Measurements from ENCODE around the gene ABHD8. TPM values are rescaled to one million over a fixed set of nuclear protein-coding genes. Genes with fewer than 3 reads are reported as not detected.

Gene ABHD8
- total and polyA plus RNA-seq, 3 experiments from 2014 or later = 5.2 to 8.3 (median 6.0) TPM

DNA sequence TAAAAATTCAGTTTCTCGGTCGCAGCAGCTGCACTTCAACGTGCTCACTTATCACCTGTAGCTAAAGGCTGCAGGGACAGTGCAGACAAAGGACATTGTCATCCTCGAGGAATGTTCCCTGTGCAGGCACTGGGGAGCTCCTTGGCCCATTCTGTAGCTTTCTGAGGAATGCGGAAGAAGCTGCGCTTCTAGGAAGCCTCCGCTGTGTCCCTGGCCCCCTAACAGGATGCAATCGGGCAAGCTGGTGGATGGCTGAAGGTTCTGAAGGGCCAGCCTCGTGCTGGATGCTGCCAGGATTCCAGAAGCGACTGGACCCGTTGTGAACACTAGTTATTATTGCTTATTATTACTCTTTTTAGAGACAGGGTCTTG is 23.4 kb upstream of the ABHD8 start:
- Histone ChIP-seq H3K27me3 (ENCODE audit: insufficient read depth, low read length, poor library complexity, severe bottlenecking) (no peaks in the 10 kb centered on the region), H3K9me3 (ENCODE audit: low read length) (no peaks in the 10 kb centered on the region), H3K36me3 (ENCODE audit: insufficient read depth, low read length) (no peaks in the 10 kb centered on the region), H3K4me3 (ENCODE audit: low read length) (no peak overlapping the region), H3K4me1 (ENCODE audit: insufficient read depth, low read length) (peaks cover 9% of the 10 kb centered on the region), H3K27ac (ENCODE audit: low read depth, low read length) (no peak overlapping the region)
- DNase-seq = no peak
- Mint-ChIP-seq H3K27ac (peak overlapping the region in 4 of 8 donors; percentile 7 to 91 (median 56)), H3K27me3 (no peaks in the 10 kb centered on the region), H3K9me3 (no peaks in the 10 kb centered on the region), H3K36me3 (peaks cover 0 to 8% (median 1%) of the 10 kb centered on the region in 3 donors), H3K4me3 (peak overlapping the region in 4 of 7 donors; percentile 43 to 58 (median 50)), H3K4me1 (peaks cover 5 to 30% (median 9%) of the 10 kb centered on the region in 3 donors)
- CTCF ChIA-PET = interaction anchor here (1.8 kb wide), 1 partner anchor 18 kb away, joined by 6 read pairs; the partner anchor contains the start of gene DDA1
- POLR2A ChIA-PET = interaction anchor here (2.0 kb wide), 1 partner anchor 18 kb away, joined by 5 read pairs; the partner anchor contains the start of gene DDA1

DNA sequence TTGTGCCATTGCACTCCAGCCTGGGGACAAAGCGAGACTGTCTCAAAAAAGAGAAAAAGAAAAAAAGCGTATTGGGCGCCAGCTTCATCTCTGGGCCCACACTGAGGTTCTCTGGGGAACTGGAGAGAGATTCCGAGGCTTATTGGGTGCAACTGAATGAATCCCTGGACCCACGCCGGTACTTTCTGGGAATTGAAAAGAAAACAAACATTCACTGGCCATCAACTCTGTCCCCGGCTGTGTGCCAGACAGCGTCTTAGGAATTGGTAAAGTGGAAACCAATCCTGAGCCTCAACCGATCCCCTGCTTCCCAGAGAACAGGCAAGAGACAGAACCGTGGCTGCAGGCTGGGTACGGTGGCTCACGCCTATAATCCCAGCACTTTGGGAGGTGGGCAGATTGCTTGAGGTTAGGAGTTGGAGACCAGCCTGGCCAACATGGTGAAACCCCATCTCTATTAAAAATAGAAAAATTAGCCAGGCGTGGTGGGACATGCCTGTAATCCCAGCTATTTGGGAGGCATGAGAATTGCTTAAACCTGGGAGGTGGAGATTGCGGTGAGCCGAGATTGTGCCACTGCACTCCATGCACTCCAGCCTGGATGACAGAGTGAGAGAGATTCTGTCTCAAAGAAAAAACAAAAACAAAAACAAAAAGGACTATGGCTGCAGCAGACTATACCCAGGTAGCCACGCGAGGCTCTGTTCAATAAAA is 22.8 kb upstream of the ABHD8 start:
- Histone ChIP-seq H3K36me3 (ENCODE audit: insufficient read depth, low read length) (no peaks in the 10 kb centered on the region), H3K27me3 (ENCODE audit: insufficient read depth, low read length, poor library complexity, severe bottlenecking) (no peaks in the 10 kb centered on the region), H3K4me3 (ENCODE audit: low read length) (no peak overlapping the region), H3K4me1 (ENCODE audit: insufficient read depth, low read length) (peaks cover 9% of the 10 kb centered on the region), H3K9me3 (ENCODE audit: low read length) (no peaks in the 10 kb centered on the region), H3K27ac (ENCODE audit: low read depth, low read length) (no peak overlapping the region)
- Mint-ChIP-seq H3K4me3 (peak overlapping the region in 3 of 7 donors; percentile 13 to 76 (median 50)), H3K4me1 (peaks cover 5 to 30% (median 9%) of the 10 kb centered on the region in 3 donors), H3K27me3 (no peaks in the 10 kb centered on the region), H3K36me3 (peaks cover 0 to 11% (median 1%) of the 10 kb centered on the region in 3 donors), H3K27ac (peak overlapping the region in 3 of 8 donors; percentile 7 to 91 (median 32)), H3K9me3 (no peaks in the 10 kb centered on the region)
- POLR2A ChIA-PET = interaction anchor here (2.0 kb wide), 1 partner anchor 17 kb away, joined by 5 read pairs; the partner anchor contains the start of gene DDA1
- CTCF ChIA-PET = interaction anchor here (1.8 kb wide), 1 partner anchor 17 kb away, joined by 6 read pairs; the partner anchor contains the start of gene DDA1
- DNase-seq = no peak

DNA sequence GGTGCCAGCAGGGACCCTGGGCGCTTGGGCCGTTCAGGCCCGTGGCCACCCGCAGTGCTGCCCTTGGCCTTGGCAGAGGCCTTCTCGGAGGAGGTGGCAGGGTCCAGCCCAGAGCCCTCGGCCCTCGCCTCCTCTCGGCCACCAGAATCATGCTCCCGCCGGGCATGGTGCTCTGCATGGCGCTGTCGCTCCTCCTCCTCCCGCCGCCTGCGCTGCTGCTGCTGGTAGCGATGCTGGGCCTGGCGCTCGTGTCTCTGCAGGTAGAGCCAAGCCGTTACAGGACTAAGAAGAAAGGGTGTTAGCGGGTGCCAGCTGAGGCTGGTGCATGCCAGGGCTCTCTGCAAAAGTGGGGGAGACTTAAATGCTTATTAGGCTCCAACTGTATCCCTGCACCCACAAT is 21.9 kb upstream of the ABHD8 start:
- H3K36me3 ChIP-seq (ENCODE audit: insufficient read depth, low read length) = no peaks in the 10 kb centered on the region
- POLR2A ChIA-PET = interaction anchor here (2.0 kb wide), 1 partner anchor 16 kb away, joined by 5 read pairs; the partner anchor contains the start of gene DDA1
- H3K9me3 ChIP-seq (ENCODE audit: low read length) = no peaks in the 10 kb centered on the region
- H3K4me1 ChIP-seq (ENCODE audit: insufficient read depth, low read length) = peaks cover 9% of the 10 kb centered on the region
- DNase-seq = no peak
- CTCF ChIA-PET = interaction anchor here (0.7 to 1.0 kb wide), 2 partner anchors 10 to 16 kb away, joined by 3 to 6 read pairs; partner anchors contain the start of gene DDA1
- H3K27me3 Mint-ChIP-seq = no peaks in the 10 kb centered on the region
- peaks cover 0 to 20% (median 2%) of the 10 kb centered on the region in 3 donors for H3K36me3 Mint-ChIP-seq
- no peak overlapping the region for H3K4me3 ChIP-seq (ENCODE audit: low read length)
- peak overlapping the region in 1 of 7 donors; percentile 76 for H3K4me3 Mint-ChIP-seq
- H3K27me3 ChIP-seq (ENCODE audit: insufficient read depth, low read length, poor library complexity, severe bottlenecking) = no peaks in the 10 kb centered on the region
- H3K4me1 Mint-ChIP-seq = peaks cover 3 to 25% (median 9%) of the 10 kb centered on the region in 3 donors
- H3K27ac Mint-ChIP-seq = no peak overlapping the region
- H3K27ac ChIP-seq (ENCODE audit: low read depth, low read length) = no peak overlapping the region
- H3K9me3 Mint-ChIP-seq = no peaks in the 10 kb centered on the region

DNA sequence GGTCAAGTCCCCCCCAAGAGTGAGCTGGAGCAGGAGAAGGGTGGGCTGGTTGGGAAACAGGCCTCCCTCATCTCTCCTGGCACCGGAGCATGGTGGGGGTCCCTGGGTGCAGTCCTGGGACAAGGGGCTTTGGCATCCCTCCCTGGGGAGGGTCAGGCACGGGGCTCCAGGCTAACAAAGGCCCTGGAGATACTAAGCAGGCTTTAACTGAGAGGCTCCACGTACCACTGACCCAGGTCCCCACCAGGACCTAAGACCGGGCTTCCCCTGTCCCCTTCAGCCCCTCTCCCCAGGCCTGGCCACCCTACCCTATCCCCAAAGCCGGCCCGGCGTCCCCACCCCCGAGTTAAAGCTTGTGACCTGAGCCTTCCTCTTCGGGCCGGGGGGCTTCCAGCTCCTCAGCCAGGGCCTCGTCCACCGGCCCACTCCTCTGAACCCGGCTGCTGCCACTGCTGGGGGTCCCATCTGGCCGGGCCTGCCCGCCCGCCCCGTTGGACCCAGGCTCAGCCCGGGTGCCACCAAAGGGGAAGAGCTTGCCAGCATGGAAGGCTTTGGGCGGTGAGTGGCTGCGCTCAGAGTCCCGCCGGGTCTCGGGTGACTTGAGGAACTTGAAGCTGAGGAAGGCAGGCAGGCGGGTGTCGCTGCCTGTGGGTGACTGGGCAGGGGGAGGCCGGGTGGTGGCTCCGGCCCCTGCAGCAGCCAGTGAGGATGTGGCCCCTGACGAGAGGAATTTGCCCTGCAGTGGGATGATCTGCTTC is 21.3 kb upstream of the ABHD8 start:
- DNase-seq = no peak
- H3K27ac ChIP-seq (ENCODE audit: low read depth, low read length) = no peak overlapping the region
- no peak overlapping the region for H3K27ac Mint-ChIP-seq
- peaks cover 0 to 26% (median 5%) of the 10 kb centered on the region in 3 donors for H3K36me3 Mint-ChIP-seq
- H3K4me1 Mint-ChIP-seq = peaks cover 0 to 20% (median 9%) of the 10 kb centered on the region in 3 donors
- no peaks in the 10 kb centered on the region for H3K27me3 Mint-ChIP-seq
- H3K4me3 Mint-ChIP-seq = peak overlapping the region in 2 of 7 donors; percentile 24 to 27
- H3K9me3 Mint-ChIP-seq = no peaks in the 10 kb centered on the region
- no peaks in the 10 kb centered on the region for H3K9me3 ChIP-seq (ENCODE audit: low read length)
- H3K4me3 ChIP-seq (ENCODE audit: low read length) = no peak overlapping the region
- CTCF ChIA-PET = interaction anchor here (0.7 to 1.0 kb wide), 2 partner anchors 11 to 15 kb away, joined by 3 to 6 read pairs; partner anchors contain the start of gene DDA1
- no peaks in the 10 kb centered on the region for H3K27me3 ChIP-seq (ENCODE audit: insufficient read depth, low read length, poor library complexity, severe bottlenecking)
- POLR2A ChIA-PET = no interaction called here
- H3K36me3 ChIP-seq (ENCODE audit: insufficient read depth, low read length) = no peaks in the 10 kb centered on the region
- H3K4me1 ChIP-seq (ENCODE audit: insufficient read depth, low read length) = peaks cover 6% of the 10 kb centered on the region

DNA sequence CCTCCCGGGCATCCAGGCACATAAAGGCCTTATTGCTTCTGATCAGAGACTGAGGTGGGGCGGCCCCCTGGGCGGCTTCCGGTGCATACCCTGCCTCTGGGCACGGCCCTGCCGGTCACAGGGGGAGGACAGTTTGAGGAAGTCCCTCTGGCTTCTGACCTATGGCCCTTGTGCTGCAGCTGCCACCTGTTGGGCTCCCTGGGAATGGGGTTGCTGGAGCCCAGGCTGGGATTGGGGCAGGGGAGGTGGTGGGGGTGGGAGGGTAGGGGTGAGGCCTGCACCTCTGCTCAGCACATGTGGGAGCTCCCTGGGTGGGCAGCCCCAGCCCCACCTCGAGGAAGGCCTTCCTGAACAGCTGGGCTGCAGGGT is 20.7 kb upstream of the ABHD8 start:
- H3K9me3 ChIP-seq (ENCODE audit: low read length) = no peaks in the 10 kb centered on the region
- no peaks in the 10 kb centered on the region for H3K9me3 Mint-ChIP-seq
- peak overlapping the region in 1 of 7 donors; percentile 24 for H3K4me3 Mint-ChIP-seq
- peaks cover 0 to 30% (median 5%) of the 10 kb centered on the region in 3 donors for H3K36me3 Mint-ChIP-seq
- no peaks in the 10 kb centered on the region for H3K27me3 Mint-ChIP-seq
- POLR2A ChIA-PET = no interaction called here
- H3K4me1 Mint-ChIP-seq = peaks cover 0 to 14% (median 9%) of the 10 kb centered on the region in 3 donors
- H3K27ac Mint-ChIP-seq = no peak overlapping the region
- no peaks in the 10 kb centered on the region for H3K36me3 ChIP-seq (ENCODE audit: insufficient read depth, low read length)
- no peaks in the 10 kb centered on the region for H3K27me3 ChIP-seq (ENCODE audit: insufficient read depth, low read length, poor library complexity, severe bottlenecking)
- H3K4me3 ChIP-seq (ENCODE audit: low read length) = no peak overlapping the region
- H3K27ac ChIP-seq (ENCODE audit: low read depth, low read length) = no peak overlapping the region
- CTCF ChIA-PET = interaction anchor here (1.0 kb wide), 1 partner anchor 12 kb away, joined by 6 read pairs; no protein-coding TSS in a partner anchor
- no peak for DNase-seq
- H3K4me1 ChIP-seq (ENCODE audit: insufficient read depth, low read length) = peaks cover under 1% of the 10 kb centered on the region

DNA sequence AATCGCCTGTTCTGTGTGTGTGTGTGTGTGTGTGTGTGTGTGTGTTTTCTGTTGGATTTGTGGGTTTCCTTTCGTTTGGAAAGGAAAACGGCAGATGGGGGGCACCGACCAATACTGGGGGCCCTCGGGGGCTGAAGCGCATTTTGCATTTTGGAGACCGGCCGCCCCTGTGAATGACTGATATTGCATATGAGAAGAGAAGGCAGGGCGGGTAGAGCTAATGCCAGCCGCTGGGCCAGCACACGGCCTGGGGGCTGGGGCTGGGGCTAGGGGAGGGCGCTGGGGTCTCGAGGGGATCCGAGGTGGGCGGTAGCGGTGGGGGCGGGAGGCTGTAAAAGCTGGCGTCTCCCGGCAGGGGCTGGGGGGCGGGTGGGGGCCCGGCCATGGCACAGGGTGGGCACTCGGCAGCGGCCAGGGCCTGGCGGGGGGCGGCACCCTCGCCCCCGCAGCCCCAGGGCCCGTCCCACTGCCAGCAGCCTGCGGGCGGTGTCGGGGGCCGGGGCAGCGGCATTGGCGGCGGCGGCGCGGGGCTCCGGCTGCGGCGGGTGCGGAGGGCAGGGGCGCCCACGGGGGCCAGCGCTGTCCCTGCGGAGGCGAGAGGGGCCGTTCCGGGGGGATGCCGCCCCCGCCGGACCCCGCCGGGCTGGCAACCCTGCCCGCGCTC is 20.2 kb upstream of the ABHD8 start:
- H3K36me3 Mint-ChIP-seq = peaks cover 0 to 30% (median 5%) of the 10 kb centered on the region in 3 donors
- no peaks in the 10 kb centered on the region for H3K4me1 ChIP-seq (ENCODE audit: insufficient read depth, low read length)
- POLR2A ChIA-PET = no interaction called here

DNA sequence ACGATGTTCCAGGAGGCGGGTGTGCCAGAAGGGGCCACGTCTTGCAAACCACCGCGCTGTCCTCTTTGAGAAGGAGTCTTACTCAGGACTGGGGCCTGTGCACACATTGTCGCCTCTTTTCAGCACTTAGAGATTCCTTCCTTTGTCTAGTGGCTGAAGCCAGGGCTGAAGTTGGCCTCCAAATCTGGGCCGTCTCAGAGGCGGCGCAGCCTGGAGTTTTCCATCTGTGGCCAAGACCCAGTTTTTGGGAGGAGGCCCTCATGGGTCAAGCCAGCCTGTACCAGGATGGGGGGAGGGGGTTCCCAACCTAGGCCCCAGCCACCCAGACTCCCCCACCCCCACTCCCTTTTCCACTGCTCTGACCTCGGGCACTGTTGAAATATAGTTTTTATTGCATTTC is 19.6 kb upstream of the ABHD8 start:
- H3K36me3 ChIP-seq (ENCODE audit: insufficient read depth, low read length) = no peaks in the 10 kb centered on the region
- peaks cover 0 to 12% (median 9%) of the 10 kb centered on the region in 3 donors for H3K4me1 Mint-ChIP-seq
- DNase-seq = no peak
- no peak overlapping the region for H3K4me3 Mint-ChIP-seq
- H3K36me3 Mint-ChIP-seq = peaks cover 0 to 31% (median 5%) of the 10 kb centered on the region in 3 donors
- ChIA-PET POLR2A (no interaction called here), CTCF (no interaction called here)
- H3K4me1 ChIP-seq (ENCODE audit: insufficient read depth, low read length) = no peaks in the 10 kb centered on the region
- no peak overlapping the region for H3K27ac Mint-ChIP-seq
- no peaks in the 10 kb centered on the region for H3K27me3 ChIP-seq (ENCODE audit: insufficient read depth, low read length, poor library complexity, severe bottlenecking)
- H3K9me3 Mint-ChIP-seq = no peaks in the 10 kb centered on the region
- no peak overlapping the region for H3K4me3 ChIP-seq (ENCODE audit: low read length)
- H3K27me3 Mint-ChIP-seq = no peaks in the 10 kb centered on the region
- H3K9me3 ChIP-seq (ENCODE audit: low read length) = no peaks in the 10 kb centered on the region
- no peak overlapping the region for H3K27ac ChIP-seq (ENCODE audit: low read depth, low read length)

More for the DNA sequence above, 20.2 kb upstream of the ABHD8 start:
- DNase-seq = no peak
- Histone ChIP-seq H3K4me3 (ENCODE audit: low read length) (no peak overlapping the region), H3K27me3 (ENCODE audit: insufficient read depth, low read length, poor library complexity, severe bottlenecking) (no peaks in the 10 kb centered on the region), H3K27ac (ENCODE audit: low read depth, low read length) (no peak overlapping the region), H3K9me3 (ENCODE audit: low read length) (no peaks in the 10 kb centered on the region), H3K36me3 (ENCODE audit: insufficient read depth, low read length) (no peaks in the 10 kb centered on the region)
- no peak overlapping the region for H3K27ac Mint-ChIP-seq
- no peaks in the 10 kb centered on the region for H3K27me3 Mint-ChIP-seq
- H3K4me1 Mint-ChIP-seq = peaks cover 0 to 14% (median 9%) of the 10 kb centered on the region in 3 donors
- H3K4me3 Mint-ChIP-seq = peak overlapping the region in 1 of 7 donors; percentile 19
- no peaks in the 10 kb centered on the region for H3K9me3 Mint-ChIP-seq
- CTCF ChIA-PET = no interaction called here

Measured in CD8-positive, alpha-beta memory T cell (primary cell).